GM19099 (cell line): Measurements from ENCODE around the gene MINDY3.

Experiments used
- POLR2A ChIP-seq: IDR thresholded peaks from 3 replicates; pipeline ENCODE4 v1.6.1; 2011; ENCODE audit warnings: low read depth; ENCODE audit not compliant: insufficient read length; ENCODE audit errors: extremely low read depth

MINDY3 gene

GRCh38 chr10:15764892-15765454, 95.3 kb downstream of the MINDY3 start:
- no peak for TF ChIP-seq POLR2A

- no peak for TF ChIP-seq POLR2A
These were observed 97.3 kb downstream of the MINDY3 start for GRCh38 chr10:15763006-15763405.

GRCh38 chr10:15760681-15761080, 99.6 kb downstream of the MINDY3 start:
- TF ChIP-seq POLR2A = no peak

GRCh38 chr10:15759265-15759664, 101.0 kb downstream of the MINDY3 start:
- TF ChIP-seq POLR2A = no peak

- no peak for TF ChIP-seq POLR2A
These were observed 101.7 kb downstream of the MINDY3 start for GRCh38 chr10:15758618-15759017.

- no peak for TF ChIP-seq POLR2A
These were observed 105.4 kb downstream of the MINDY3 start for GRCh38 chr10:15754937-15755336.

- TF ChIP-seq POLR2A = no peak
These were observed 109.3 kb downstream of the MINDY3 start for GRCh38 chr10:15751046-15751445.

GRCh38 chr10:15748126-15748525, 112.2 kb downstream of the MINDY3 start:
- TF ChIP-seq POLR2A = no peak

GRCh38 chr10:15747632-15748031, 112.7 kb downstream of the MINDY3 start:
- TF ChIP-seq POLR2A = no peak

- no peak for TF ChIP-seq POLR2A
These were observed 114.6 kb downstream of the MINDY3 start for GRCh38 chr10:15745751-15746150.

GRCh38 chr10:15744217-15744865, 116.0 kb downstream of the MINDY3 start:
- TF ChIP-seq POLR2A = no peak

GRCh38 chr10:15743443-15743842, 116.9 kb downstream of the MINDY3 start:
- TF ChIP-seq POLR2A = no peak

GRCh38 chr10:15742836-15743235, 117.5 kb downstream of the MINDY3 start:
- TF ChIP-seq POLR2A = no peak

GRCh38 chr10:15742102-15742501, 118.2 kb downstream of the MINDY3 start:
- no peak for TF ChIP-seq POLR2A

- TF ChIP-seq POLR2A = no peak
These were observed 118.7 kb downstream of the MINDY3 start for GRCh38 chr10:15741581-15741980.

- TF ChIP-seq POLR2A = no peak
These were observed 120.0 kb downstream of the MINDY3 start for GRCh38 chr10:15740261-15740660.
